A549 (cell line): Measurements from ENCODE around the gene INPP5A. TPM values are rescaled to one million over a fixed set of nuclear protein-coding genes. Genes with fewer than 3 reads are reported as not detected.

Source experiments
- ATAC-seq, 2 experiments: fragments of 200-7000 bp in 1 of 2; fragments of >200 bp in 1 of 2; cut with Nextera tagmentation in 1 of 2; cut with Tn5 transposase in 1 of 2; 3 replicates each; pipeline versions ENCODE4 v1.8.0 to v1.9.1; 2018 to 2020; ENCODE audit warnings: mild to moderate bottlenecking in 1 of 2, moderate library complexity in 1 of 2
- CTCF ChIA-PET: fragments of 300-600 bp; sonication (Branson Sonifier 250); formaldehyde crosslinking; extraction: SDS; loops from one replicate; lab custom pipeline; 2021; ENCODE audit warnings: antibody characterized with exemption, inconsistent platforms; lab: Yijun Ruan, JAX
- POLR2A ChIA-PET: fragments of 350-600 bp; formaldehyde crosslinking; extraction: SDS; loops from one replicate; lab custom pipeline; 2021; ENCODE audit warnings: antibody characterized with exemption, inconsistent platforms; lab: Yijun Ruan, JAX
- DNase-seq, 2 experiments: peaks; one replicate each; pipeline versions ENCODE4 v3.0.0 to v3.0.0-alpha.2; 2011 to 2016; ENCODE audit warnings: low read depth in 1 of 2, low spot score in 1 of 2
- FAIRE-seq: peaks from 2 replicates; lab custom pipeline; 2011; peaks lifted over from hg19 to GRCh38; lab: Jason Lieb, UNC
- H3K27ac ChIP-seq, 2 experiments: fragments of >200 bp; sonication (Bioruptor Twin); formaldehyde crosslinking; 3 replicates each; pipeline ENCODE4 v1.5.1; 2016 to 2017
- H3K4me1 ChIP-seq: fragments of >200 bp; sonication (Bioruptor Twin); formaldehyde crosslinking; 3 replicates; pipeline ENCODE4 v1.6.1; 2016
- H3K4me2 ChIP-seq: fragments of >200 bp; sonication (Bioruptor Twin); formaldehyde crosslinking; 3 replicates; pipeline ENCODE4 v1.6.1; 2016
- H3K4me3 ChIP-seq: fragments of >200 bp; sonication (Bioruptor Twin); formaldehyde crosslinking; 3 replicates; pipeline ENCODE4 v1.5.1; 2016
- H3K9me3 ChIP-seq: fragments of >200 bp; sonication (Bioruptor Twin); formaldehyde crosslinking; 3 replicates; pipeline ENCODE4 v1.6.1; 2016
- EP300 ChIP-seq, 2 experiments: fragments of >200 bp; sonication (Bioruptor Twin); formaldehyde crosslinking; IDR thresholded peaks; 2 replicates in 1 of 2; 3 replicates in 1 of 2; pipeline ENCODE4 v1.6.1; 2016 to 2017
- FOSB ChIP-seq: fragments of 250-450 bp; sonication (Bioruptor Pico); IDR thresholded peaks from 2 replicates; pipeline ENCODE4 v1.5.0; 2020; ENCODE audit warnings: mild to moderate bottlenecking, moderate library complexity
- HEYL ChIP-seq: fragments of 250-450 bp; sonication (Bioruptor Pico); IDR thresholded peaks from 2 replicates; pipeline ENCODE4 v1.8.0; 2021; ENCODE audit warnings: mild to moderate bottlenecking, moderate library complexity
- HOXB5 ChIP-seq: fragments of 250-450 bp; sonication (Bioruptor Pico); IDR thresholded peaks from 2 replicates; pipeline ENCODE4 v1.5.0; 2020; ENCODE audit warnings: mild to moderate bottlenecking, moderate library complexity
- JUNB ChIP-seq: fragments of >200 bp; sonication (Bioruptor Twin); formaldehyde crosslinking; IDR thresholded peaks from 2 replicates; pipeline ENCODE4 v1.6.1; 2016
- NFE2L2 ChIP-seq: fragments of 150-350 bp; conservative IDR thresholded peaks from 2 replicates; pipeline ENCODE4 v1.6.1; 2014; ENCODE audit warnings: low read length
- PHF8 ChIP-seq: fragments of 200-600 bp; sonication (generic); IDR thresholded peaks from 2 replicates; pipeline ENCODE4 v1.6.1; 2016; ENCODE audit warnings: low read depth, mild to moderate bottlenecking, antibody characterized with exemption, moderate library complexity, borderline replicate concordance
- SMC3 ChIP-seq: fragments of >200 bp; sonication (Bioruptor Twin); formaldehyde crosslinking; IDR thresholded peaks from 3 replicates; pipeline ENCODE4 v1.6.1; 2018; ENCODE audit warnings: inconsistent platforms
- TFCP2L1 ChIP-seq: fragments of 250-450 bp; sonication (Bioruptor Pico); IDR thresholded peaks from 2 replicates; pipeline ENCODE4 v1.5.0; 2021; ENCODE audit warnings: mild to moderate bottlenecking
- ZSCAN20 ChIP-seq: fragments of 250-450 bp; sonication (Bioruptor Pico); IDR thresholded peaks from 2 replicates; pipeline ENCODE4 v1.8.0; 2022; ENCODE audit warnings: mild to moderate bottlenecking, moderate library complexity
- WGBS: methylation state at CpG from one replicate; pipeline ENCODE4 v1.1.6; 2017; ENCODE audit errors: missing lambda C conversion rate; 5-methylcytosine and 5-hydroxymethylcytosine counted together
- polyA plus RNA-seq, 4 experiments: library from polyadenylated mRNA; depleted of rRNA in 3 of 4; stranded (reverse); fragments of >200 nt; fragmentation: RNase III in 1 of 4; extraction: RNeasy Plus Mini Kit Qiagen cat#74134 plus additional on column Dnase treatment in 1 of 4; gene quantifications; 2 replicates in 3 of 4; 3 replicates in 1 of 4; pipeline ENCODE4 v1.2.3, GENCODE V29; 2011 to 2017
- TF ChIP-seq, protein P1 (sequence below): fragments of 250-450 bp; sonication (Bioruptor Pico); IDR thresholded peaks from 2 replicates; pipeline ENCODE4 v1.5.0; 2021; ENCODE audit warnings: mild to moderate bottlenecking, moderate library complexity, borderline replicate concordance
- TF ChIP-seq, protein P2 (sequence below): fragments of >200 bp; sonication (Bioruptor Twin); formaldehyde crosslinking; IDR thresholded peaks from 3 replicates; pipeline ENCODE4 v1.5.1; 2016
- TF ChIP-seq, protein P3 (sequence below): fragments of 150-350 bp; IDR thresholded peaks from 2 replicates; pipeline ENCODE4 v1.6.1; 2014; ENCODE audit warnings: low read depth, mild to moderate bottlenecking, low read length
- TF ChIP-seq, protein P4 (sequence below): IDR thresholded peaks from 2 replicates; pipeline ENCODE4 v1.6.1; 2012; ENCODE audit warnings: low read depth, borderline replicate concordance

The INPP5A gene
- polyA plus RNA-seq, 2 of the 4 experiments (the other 2 are of a cell fraction), result 13.7 to 15.1 TPM

DNA sequence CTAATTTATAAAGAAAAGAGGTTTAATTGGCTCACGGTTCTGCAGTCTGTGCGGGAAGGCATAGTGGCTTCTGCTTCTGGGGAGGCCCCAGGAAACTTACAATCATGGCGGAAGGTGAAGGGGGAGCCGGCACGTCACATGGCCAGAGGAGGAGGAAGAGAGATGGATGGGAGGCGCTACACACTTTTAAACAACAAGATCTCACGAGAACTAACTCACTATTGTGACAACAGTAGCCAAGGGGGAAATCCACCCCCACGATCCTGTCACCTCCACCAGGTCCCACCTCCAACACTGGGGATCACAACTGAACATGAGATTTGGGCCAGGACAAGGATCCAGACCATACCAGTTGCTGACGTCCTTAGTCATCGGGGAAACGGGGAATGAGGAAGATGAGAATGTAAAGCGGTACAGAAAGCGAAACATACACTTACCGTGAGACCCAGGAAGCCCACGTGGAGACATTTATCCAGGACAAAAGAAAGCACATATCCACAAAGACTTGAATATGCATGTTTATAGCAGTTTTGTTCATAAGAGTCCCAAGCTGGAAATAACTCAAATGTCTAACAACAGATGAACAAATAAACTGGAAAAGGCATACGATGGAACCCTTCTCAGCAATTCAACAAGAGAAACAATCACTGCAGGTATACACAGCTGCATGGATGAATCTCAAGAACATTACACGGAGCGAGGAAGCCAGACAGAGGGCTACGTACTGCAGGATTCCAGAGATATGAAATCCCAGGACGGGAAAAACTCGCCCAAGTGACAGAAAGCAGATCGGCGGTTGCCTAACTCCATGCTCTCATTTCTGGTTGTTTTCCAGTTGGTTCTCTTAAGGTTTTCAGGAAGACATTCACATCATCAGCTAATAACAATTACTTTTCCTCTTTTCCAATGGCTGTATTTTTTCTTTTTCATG lies 26.2 kb upstream of the INPP5A start:
- no peak overlapping the region for H3K4me2 ChIP-seq
- CTCF ChIA-PET, result interaction anchor here (0.8 to 1.9 kb wide), 2 partner anchors 9 to 11 kb away, joined by 3 to 6 read pairs; no protein-coding TSS in a partner anchor
- WGBS, result 77% methylated on average over 23 of the region's 23 CpGs
- no peak for TF ChIP-seq EP300 (IDR thresholded peaks at IDR 0.05)
- no peak for TF ChIP-seq PHF8
- no peak for TF ChIP-seq FOSB (CRISPR knock-in tag)
- TF ChIP-seq ZSCAN20 (CRISPR knock-in tag), result no peak
- no peak for TF ChIP-seq HOXB5 (CRISPR knock-in tag)
- TF ChIP-seq HEYL, result no peak
- TF ChIP-seq TFCP2L1 (CRISPR knock-in tag), result no peak
- TF ChIP-seq, protein P1, sequence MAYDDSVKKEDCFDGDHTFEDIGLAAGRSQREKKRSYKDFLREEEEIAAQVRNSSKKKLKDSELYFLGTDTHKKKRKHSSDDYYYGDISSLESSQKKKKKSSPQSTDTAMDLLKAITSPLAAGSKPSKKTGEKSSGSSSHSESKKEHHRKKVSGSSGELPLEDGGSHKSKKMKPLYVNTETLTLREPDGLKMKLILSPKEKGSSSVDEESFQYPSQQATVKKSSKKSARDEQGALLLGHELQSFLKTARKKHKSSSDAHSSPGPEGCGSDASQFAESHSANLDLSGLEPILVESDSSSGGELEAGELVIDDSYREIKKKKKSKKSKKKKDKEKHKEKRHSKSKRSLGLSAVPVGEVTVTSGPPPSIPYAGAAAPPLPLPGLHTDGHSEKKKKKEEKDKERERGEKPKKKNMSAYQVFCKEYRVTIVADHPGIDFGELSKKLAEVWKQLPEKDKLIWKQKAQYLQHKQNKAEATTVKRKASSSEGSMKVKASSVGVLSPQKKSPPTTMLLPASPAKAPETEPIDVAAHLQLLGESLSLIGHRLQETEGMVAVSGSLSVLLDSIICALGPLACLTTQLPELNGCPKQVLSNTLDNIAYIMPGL (CRISPR knock-in tag), result no peak
- TF ChIP-seq NFE2L2, result no peak
- no peak for TF ChIP-seq SMC3
- no peak for TF ChIP-seq JUNB
- TF ChIP-seq, protein P2, sequence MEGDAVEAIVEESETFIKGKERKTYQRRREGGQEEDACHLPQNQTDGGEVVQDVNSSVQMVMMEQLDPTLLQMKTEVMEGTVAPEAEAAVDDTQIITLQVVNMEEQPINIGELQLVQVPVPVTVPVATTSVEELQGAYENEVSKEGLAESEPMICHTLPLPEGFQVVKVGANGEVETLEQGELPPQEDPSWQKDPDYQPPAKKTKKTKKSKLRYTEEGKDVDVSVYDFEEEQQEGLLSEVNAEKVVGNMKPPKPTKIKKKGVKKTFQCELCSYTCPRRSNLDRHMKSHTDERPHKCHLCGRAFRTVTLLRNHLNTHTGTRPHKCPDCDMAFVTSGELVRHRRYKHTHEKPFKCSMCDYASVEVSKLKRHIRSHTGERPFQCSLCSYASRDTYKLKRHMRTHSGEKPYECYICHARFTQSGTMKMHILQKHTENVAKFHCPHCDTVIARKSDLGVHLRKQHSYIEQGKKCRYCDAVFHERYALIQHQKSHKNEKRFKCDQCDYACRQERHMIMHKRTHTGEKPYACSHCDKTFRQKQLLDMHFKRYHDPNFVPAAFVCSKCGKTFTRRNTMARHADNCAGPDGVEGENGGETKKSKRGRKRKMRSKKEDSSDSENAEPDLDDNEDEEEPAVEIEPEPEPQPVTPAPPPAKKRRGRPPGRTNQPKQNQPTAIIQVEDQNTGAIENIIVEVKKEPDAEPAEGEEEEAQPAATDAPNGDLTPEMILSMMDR, result no peak
- no peak for ATAC-seq
- H3K4me1 ChIP-seq, result peaks cover 4% of the 10 kb centered on the region
- no peak for DNase-seq
- peaks cover 5% of the 10 kb centered on the region; the same call in 1 of the 3 replicates for H3K9me3 ChIP-seq
- POLR2A ChIA-PET, result no interaction called here
- no peak for FAIRE-seq
- no peak overlapping the region for H3K27ac ChIP-seq
- H3K4me3 ChIP-seq, result no peak overlapping the region

DNA sequence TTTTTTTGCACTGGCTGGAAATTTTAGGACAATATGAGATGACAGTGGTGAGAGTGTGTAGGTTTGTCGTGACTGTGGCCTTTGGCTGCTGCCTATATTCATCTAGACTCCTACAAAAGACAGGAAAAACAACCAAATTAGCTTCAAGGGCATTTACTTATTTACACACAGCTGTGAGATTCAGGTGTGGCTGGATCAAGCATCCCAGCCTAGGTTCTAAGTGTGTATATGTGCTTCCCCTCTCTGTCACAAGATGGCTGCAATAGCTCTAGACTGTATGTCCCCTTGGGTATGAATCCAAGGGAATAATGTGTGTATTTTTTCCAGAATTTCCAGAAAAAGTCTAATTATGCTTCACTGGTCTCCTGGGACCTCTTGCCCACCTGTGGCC lies 25.5 kb upstream of the INPP5A start:
- WGBS, result 32% methylated on average over 1 of the region's 1 CpG
- H3K9me3 ChIP-seq, result peaks cover 5% of the 10 kb centered on the region; the same call in 1 of the 3 replicates
- ATAC-seq (no peak), DNase-seq (no peak), FAIRE-seq (no peak)
- POLR2A ChIA-PET, result no interaction called here
- H3K4me2 ChIP-seq, result no peak overlapping the region
- TF ChIP-seq ZSCAN20 (CRISPR knock-in tag) (no peak), HOXB5 (CRISPR knock-in tag) (no peak)
- TF ChIP-seq, protein P1 (CRISPR knock-in tag), result no peak
- TF ChIP-seq, protein P3, sequence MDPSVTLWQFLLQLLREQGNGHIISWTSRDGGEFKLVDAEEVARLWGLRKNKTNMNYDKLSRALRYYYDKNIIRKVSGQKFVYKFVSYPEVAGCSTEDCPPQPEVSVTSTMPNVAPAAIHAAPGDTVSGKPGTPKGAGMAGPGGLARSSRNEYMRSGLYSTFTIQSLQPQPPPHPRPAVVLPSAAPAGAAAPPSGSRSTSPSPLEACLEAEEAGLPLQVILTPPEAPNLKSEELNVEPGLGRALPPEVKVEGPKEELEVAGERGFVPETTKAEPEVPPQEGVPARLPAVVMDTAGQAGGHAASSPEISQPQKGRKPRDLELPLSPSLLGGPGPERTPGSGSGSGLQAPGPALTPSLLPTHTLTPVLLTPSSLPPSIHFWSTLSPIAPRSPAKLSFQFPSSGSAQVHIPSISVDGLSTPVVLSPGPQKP, result no peak
- TF ChIP-seq, protein P4, sequence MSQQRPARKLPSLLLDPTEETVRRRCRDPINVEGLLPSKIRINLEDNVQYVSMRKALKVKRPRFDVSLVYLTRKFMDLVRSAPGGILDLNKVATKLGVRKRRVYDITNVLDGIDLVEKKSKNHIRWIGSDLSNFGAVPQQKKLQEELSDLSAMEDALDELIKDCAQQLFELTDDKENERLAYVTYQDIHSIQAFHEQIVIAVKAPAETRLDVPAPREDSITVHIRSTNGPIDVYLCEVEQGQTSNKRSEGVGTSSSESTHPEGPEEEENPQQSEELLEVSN, result no peak
- peaks cover 10% of the 10 kb centered on the region for H3K4me1 ChIP-seq
- no peak overlapping the region for H3K27ac ChIP-seq
- no peak overlapping the region for H3K4me3 ChIP-seq
- CTCF ChIA-PET, result interaction anchor here (0.8 to 1.9 kb wide), 2 partner anchors 9 to 10 kb away, joined by 3 to 6 read pairs; no protein-coding TSS in a partner anchor
